Activated CD8-positive, alpha-beta memory T cell treated with anti-CD3 and anti-CD28 coated beads for 36 hours (primary cell): ENCODE data around the gene CALHM2. TPM values are rescaled to one million over a fixed set of nuclear protein-coding genes. Genes with fewer than 3 reads are reported as not detected.

Source experiments
- total RNA-seq, 2 experiments: library from RNA; stranded (reverse); gene quantifications; one replicate each; pipeline ENCODE4 v1.2.3, GENCODE V29; 2021

Gene CALHM2
- total RNA-seq, 2 experiments from 2014 or later = 12.1 to 14.0 TPM

Other genes with a start within 250 kb of the CALHM2 start
- under 1 TPM in 1 of 2 experiments, not detected in 1; 0.08 TPM for gene RPEL1, start 206.5 kb downstream of the CALHM2 start, total RNA-seq
- under 1 TPM; 0.63 to 0.82 TPM for gene INA, start 175.2 kb downstream of the CALHM2 start, total RNA-seq
- 10 to 100 TPM; 17.9 to 18.3 TPM for gene PCGF6, start 101.2 kb downstream of the CALHM2 start, total RNA-seq
- gene TAF5, start 84.4 kb downstream of the CALHM2 start, total RNA-seq = 10 to 100 TPM; 12.0 to 12.4 TPM
- 100 to 1,000 TPM; 459 to 475 TPM for gene ATP5MK, start 55.9 kb downstream of the CALHM2 start, total RNA-seq
- gene PDCD11, start 55.7 kb downstream of the CALHM2 start, total RNA-seq = 10 to 100 TPM; 93.4 to 93.7 TPM
- not detected for gene CALHM1, start 6.5 kb upstream of the CALHM2 start, total RNA-seq
- gene CALHM3, start 26.9 kb upstream of the CALHM2 start, total RNA-seq = under 1 TPM in 1 of 2 experiments, not detected in 1; 0.10 TPM
- gene NEURL1, start 41.3 kb upstream of the CALHM2 start, total RNA-seq = 1 to 10 TPM; 1.9 to 2.1 TPM